Measurements from ENCODE around the gene ELAVL3. TPM values are rescaled to one million over a fixed set of nuclear protein-coding genes. Genes with fewer than 3 reads are reported as not detected.

Gene ELAVL3
- not detected in 2 replicates for total RNA-seq (2014; rRNA removed; shearing (Covaris generic))

- peak; percentile 34 for DNase-seq (ENCODE audit: low read depth)
Observed at GRCh38 chr19:11480715-11481533, at the start of gene ELAVL3. Gene ELAVL3 (minus strand): TSS chr19:11481046. CDS start chr19:11480608, 438 bp downstream.

- peak; percentile 57 for DNase-seq (ENCODE audit: low read depth)
Observed at GRCh38 chr19:11530432-11530831, 49.6 kb upstream of the ELAVL3 start.

GRCh38 chr19:11528551-11529341 lies 47.9 kb upstream of the ELAVL3 start, which contains the start of gene ECSIT:
Gene ECSIT (minus strand): TSS chr19:11529134. CDS start chr19:11519170, 9,964 bp downstream.
- peak; percentile 99 for DNase-seq (ENCODE audit: low read depth)

GRCh38 chr19:11519138-11519537 lies 38.3 kb upstream of the ELAVL3 start:
- no peak for DNase-seq (ENCODE audit: low read depth)

DNA sequence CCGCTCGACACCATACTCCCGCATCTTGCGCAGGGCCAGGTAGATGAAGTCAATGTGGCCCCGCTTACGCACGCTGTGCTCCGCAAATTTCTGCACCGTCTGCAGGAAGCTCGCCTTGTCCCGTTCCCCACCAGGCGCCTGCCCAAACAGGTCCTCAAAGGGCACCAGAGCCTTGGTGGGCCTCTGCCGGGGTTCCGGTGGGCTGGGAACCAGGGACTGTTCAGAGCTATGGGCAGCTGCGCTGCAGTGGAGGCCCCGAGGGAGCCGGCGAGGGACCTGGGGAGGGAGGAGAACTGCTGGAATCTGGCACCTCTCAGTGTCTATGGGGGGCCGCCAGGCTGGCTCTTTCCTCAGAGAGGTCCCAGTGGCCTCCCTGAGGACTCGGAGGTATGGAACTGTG lies 33.1 kb upstream of the ELAVL3 start:
- DNase-seq (ENCODE audit: low read depth) = no peak

GRCh38 chr19:11510444-11510843 lies 29.6 kb upstream of the ELAVL3 start:
- no peak for DNase-seq (ENCODE audit: low read depth)

GRCh38 chr19:11507370-11508078 lies 26.7 kb upstream of the ELAVL3 start:
- DNase-seq (ENCODE audit: low read depth) = no peak

DNA sequence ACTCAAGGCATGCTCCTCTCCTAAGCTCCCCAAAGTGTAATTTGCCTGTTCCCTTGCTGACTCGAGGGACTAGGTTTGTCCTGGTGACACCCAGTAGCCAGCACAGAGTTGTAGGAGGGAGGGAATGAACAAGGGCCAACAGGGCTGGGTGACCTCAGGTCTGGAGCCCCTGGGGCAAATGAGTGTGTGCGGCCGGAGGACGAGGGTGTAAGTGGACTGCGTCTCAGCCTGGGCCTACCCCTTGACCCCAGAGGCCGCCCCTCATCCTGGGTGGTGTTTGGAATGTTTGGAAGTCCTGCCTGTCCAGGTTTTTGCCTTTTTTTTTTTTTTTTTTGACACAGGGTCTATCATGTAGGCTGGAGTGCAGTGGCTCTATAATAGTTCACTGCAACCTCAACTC lies 26.1 kb upstream of the ELAVL3 start:
- no peak for DNase-seq (ENCODE audit: low read depth)

DNA sequence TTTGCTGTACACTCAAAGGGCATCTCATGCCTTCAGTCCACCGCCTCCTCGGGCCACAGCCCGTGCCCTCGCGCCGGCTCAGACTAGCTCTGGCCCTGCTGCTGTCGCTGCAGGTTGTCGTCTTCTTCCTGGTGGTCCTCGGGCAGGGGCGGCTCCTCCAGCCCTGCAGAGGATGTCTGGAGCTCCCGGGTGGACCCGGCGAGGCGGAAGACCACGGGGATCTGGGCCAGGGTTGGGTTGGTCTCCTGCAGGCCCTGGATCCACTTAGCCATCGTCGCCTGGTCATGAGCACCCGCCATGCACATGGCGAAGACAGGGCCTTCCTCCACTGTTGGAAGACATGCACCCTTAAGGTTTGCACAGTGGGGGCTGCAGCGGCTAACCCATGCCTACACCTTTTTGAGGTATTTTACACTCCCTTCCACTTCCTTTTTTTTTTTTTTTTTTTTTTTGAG lies 25.3 kb upstream of the ELAVL3 start:
- DNase-seq (ENCODE audit: low read depth) = no peak

- DNase-seq (ENCODE audit: low read depth) = peak; percentile 96
Observed at GRCh38 chr19:11505504-11506100, 24.8 kb upstream of the ELAVL3 start, which contains the start of gene ZNF653. Gene ZNF653 (minus strand): TSS chr19:11505839. CDS start chr19:11505786, 53 bp downstream.

- peak; percentile 98 for DNase-seq (ENCODE audit: low read depth)
Observed at GRCh38 chr19:11505032-11505503, 24.2 kb upstream of the ELAVL3 start.

- no peak for DNase-seq (ENCODE audit: low read depth)
Observed at GRCh38 chr19:11504502-11505031, 23.7 kb upstream of the ELAVL3 start.

DNA sequence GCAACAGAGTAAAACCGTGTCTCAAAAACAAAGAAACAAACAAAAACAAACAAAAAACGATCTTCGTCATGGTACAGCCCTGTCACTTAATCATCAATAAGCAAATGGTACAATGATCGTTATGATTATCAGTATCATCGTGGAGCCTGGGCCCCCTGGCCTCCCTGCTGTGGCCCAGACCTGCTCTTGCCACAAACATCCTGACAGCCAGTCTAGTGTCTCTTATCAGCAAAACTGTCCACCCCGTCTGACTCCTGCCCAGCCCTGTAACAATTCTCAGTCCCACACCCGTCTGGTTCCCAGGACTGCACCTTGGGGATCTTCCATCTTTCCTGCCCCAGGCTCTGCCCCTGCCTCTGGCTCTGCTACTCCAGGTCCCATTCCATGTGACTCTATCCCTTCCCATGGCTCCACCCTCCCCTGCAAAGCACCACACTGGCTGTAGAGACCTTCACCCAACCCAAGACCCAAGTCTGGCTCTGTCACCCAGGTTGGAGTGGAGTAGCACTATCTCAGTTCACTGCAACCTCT lies 19.1 kb upstream of the ELAVL3 start:
- DNase-seq (ENCODE audit: low read depth) = no peak

GRCh38 chr19:11499220-11499726 lies 18.4 kb upstream of the ELAVL3 start:
- no peak for DNase-seq (ENCODE audit: low read depth)

DNA sequence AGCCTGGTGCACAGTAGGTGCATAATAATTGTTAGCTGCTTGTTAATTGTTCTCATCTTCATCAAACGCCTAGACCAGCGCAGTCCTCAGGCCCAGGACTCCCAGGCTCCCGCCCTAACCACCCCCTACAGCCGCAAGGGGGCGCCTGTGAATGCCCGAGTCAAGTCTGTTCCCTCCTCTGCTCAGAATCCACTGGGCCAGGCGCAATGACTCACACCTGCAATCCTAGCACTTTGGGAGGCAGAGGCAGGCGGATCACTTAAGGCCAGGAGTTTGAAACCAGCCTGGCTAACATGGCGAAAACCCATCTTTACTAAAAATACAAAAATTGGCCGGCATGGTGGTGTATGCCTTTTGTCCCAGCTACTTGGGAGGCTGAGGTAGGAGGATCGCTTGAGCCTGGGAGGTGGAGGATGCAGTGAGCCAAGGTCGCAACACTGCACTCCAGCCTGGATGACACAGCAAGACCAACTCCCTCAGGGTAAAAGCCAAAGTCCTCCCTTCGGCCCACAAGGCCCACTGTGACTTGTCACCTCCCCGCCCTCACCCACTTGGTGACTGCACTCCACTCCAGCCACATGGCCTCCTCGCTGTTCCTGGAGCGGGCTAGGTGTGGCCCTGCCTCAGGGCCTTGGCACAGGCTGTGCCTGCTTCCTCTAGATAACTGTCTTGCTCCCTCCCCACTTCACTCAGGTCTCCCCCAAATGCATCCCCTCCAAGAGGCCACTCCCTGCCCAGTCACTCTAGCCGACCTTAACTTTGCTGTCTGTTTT lies 15.7 kb upstream of the ELAVL3 start:
- DNase-seq (ENCODE audit: low read depth) = peak; percentile 93

- no peak for DNase-seq (ENCODE audit: low read depth)
Observed at GRCh38 chr19:11495885-11496284, 15.0 kb upstream of the ELAVL3 start.

DNA sequence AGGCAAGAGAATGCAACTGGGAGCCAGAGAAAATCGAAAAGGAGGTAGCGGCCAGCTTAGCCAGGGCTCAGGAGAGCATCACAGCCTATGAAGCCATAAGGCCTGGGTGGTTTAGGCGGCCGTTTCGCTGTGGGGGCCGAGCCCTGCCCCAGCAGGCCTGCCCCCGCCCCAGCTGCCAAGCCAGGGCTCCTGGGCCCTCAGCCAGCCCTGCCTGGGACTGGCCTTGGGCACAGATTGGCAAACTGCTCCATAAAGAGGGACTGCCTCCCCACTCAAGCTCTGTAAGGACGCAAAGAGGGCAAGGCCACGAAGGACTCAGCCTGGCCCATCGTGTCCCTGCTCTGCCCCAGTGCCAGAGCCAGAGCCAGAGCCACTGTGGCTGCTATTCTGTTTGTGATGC lies 14.6 kb upstream of the ELAVL3 start:
- no peak for DNase-seq (ENCODE audit: low read depth)

DNA sequence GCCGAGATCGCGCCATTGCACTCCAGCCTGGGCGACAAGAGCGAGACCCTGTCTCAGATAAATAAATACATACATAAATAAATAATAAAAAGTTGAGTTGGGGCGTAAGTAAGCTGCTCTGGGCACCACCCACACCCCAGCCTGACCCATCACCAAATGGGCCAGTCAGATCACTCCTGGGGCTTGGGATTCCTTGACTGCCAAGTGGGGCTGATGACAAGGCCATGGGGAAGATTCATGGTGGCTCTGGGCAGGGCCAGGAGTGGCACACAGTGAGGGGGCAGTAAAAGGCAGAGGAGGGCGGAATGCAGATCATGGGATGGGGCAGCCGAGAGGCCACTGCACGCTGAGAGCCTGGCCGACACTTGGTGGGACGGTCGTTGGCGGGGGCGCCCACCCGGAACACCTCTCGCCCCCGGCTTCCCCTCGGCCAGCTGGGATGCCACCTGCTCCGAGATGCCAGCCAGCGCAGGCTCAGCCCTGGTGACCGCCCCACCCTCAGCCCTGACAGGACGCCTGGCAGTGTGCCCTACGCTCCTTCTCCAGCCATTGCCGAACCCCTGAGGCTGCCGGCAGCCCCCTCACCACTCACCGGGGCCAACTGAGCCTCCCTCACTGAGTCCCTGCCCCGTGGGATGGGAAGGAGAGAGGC lies 13.9 kb upstream of the ELAVL3 start:
- DNase-seq (ENCODE audit: low read depth) = no peak

DNA sequence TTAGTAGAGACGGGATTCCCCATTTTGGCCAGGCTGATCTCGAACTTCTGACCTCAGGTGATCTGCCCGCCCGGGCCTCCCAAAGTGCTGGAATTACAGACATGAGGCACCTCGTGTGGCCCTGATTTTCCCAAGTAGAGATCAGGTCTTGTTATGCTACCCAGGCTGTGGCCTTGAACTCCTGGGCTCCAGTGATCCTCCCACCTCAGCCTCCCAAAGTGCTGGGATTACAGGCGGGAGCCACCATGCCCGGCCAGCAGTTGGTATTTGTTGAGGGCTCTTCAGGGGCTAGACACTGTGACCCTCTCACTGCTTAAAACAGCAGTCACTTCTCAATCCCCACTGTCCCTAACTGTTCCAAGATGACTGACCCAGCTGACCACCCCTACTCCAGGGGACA lies 8.5 kb upstream of the ELAVL3 start:
- DNase-seq (ENCODE audit: low read depth) = no peak

All from Daoy (cell line).